AG10803 (cell line): ENCODE data around the gene FAM171A1.

Source experiments
- DNase-seq: peaks from one replicate; pipeline ENCODE4 v3.0.0; 2010; ENCODE audit warnings: low read depth
- H3K4me3 ChIP-seq: 2 replicates; pipeline ENCODE4 v1.5.1; 2011; ENCODE audit warnings: mild to moderate bottlenecking, low read length, control low read depth
- CTCF ChIP-seq: conservative IDR thresholded peaks from 2 replicates; pipeline ENCODE4 v1.5.1; 2011; ENCODE audit warnings: mild to moderate bottlenecking, low read length, control low read depth, inconsistent platforms

FAM171A1 gene

GRCh38 chr10:15197911-15198310 lies 173.2 kb downstream of the FAM171A1 start:
- no peak for DNase-seq
- TF ChIP-seq CTCF, result no peak
- H3K4me3 ChIP-seq, result no peak overlapping the region

GRCh38 chr10:15197276-15197675 lies 173.8 kb downstream of the FAM171A1 start:
- H3K4me3 ChIP-seq, result no peak overlapping the region
- no peak for DNase-seq
- TF ChIP-seq CTCF, result no peak

- no peak overlapping the region for H3K4me3 ChIP-seq
- no peak for DNase-seq
- TF ChIP-seq CTCF, result no peak
These were observed 174.9 kb downstream of the FAM171A1 start for GRCh38 chr10:15196021-15196834.

- no peak for DNase-seq
- no peak for TF ChIP-seq CTCF
These were observed 181.8 kb downstream of the FAM171A1 start for GRCh38 chr10:15189133-15189885.

GRCh38 chr10:15188603-15189002 lies 182.5 kb downstream of the FAM171A1 start:
- no peak for TF ChIP-seq CTCF
- no peak overlapping the region for H3K4me3 ChIP-seq
- DNase-seq, result no peak

More at GRCh38 chr10:15189133-15189885, 181.8 kb downstream of the FAM171A1 start:
- H3K4me3 ChIP-seq, result no peak overlapping the region

- TF ChIP-seq CTCF, result no peak
- DNase-seq, result no peak
- H3K4me3 ChIP-seq, result no peak overlapping the region; the same call in 1 of the 2 replicates
These were observed 187.2 kb downstream of the FAM171A1 start for GRCh38 chr10:15183689-15184481.
